DMS79 treated with DMSO at 0.1 percent for 48 hours (cell line): ENCODE results near the gene RFC4.
"Not testable (repeated sequence)": the region's sequence is repeated elsewhere in the genome, so short reads cannot be mapped to it uniquely, and the experiment has no call there.

Experiments
- DNase-seq: peaks from one replicate; lab custom pipeline; 2025; lab: John Stamatoyannopoulos, UW

Gene RFC4

DNA sequence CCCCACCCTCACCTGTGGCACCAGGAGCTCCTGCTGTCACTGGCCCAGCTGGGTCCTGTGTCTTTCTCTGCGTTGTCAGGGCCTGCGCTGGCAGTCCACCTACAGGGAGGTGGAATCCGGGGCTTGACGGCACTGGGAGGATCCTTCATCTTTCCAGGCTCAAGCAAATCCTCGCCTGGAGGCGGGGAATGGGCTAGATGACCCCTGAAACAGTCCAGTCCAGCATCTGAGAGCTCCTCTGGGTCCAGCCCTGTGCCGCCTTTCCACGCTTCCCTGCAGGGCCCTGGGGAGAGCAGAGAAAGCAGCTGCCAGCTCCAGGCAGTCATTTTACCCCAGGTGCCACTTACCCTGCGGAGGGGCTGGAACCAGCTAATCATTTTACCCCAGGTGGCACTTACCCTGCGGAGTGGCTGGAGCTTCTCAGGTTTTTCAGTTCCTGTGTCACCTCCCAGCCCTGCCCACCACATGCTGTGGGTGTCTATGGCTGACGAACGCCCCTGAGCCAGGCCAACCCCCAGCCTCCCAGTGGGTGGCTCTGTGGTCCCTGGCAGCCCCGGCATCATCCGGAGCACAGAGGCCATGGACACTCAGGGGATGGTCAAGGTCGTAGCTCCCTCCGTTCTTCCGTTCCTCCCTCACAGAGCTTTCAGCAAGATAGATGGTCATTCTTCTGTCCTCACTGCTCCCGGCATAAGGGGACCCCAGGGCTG, 18.3 kb upstream of the RFC4 start:
- peak; percentile 22 for DNase-seq

DNA sequence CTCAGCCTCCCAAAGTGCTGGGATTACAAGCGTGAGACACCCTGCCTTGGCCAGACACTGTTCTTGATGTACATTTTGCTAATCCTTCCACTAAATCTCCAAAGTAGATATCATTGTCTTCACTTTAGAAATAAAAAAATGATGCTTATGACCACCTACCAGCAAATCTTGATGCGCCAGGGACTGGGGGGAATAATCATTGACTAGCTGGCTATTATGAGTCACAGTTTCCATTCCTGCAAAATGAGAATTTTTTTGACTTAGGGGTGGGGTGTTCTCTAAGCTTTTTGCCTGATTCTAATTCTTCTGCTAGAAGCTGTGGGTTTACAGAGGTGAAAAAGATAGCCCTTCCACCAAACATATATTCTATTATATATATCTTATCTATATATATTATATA, 17.1 kb upstream of the RFC4 start:
- DNase-seq = no peak

DNA sequence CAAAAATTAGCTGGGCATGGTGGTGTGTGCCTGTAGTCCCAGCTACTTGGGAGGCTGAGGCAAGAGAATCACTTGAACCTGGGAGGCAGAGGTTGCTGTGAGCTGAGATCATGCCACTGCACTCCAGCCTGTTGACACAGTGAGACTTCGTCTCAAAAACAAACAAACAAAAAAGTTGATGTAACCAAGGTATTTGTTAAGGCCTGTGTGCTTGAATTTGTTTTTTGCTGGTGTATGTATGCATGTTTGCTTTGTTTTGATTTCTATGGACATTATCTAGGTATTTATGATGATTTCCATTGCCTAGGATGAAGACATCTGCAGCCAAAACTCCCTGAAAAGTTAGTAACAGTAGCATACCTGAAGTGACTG, 16.1 kb upstream of the RFC4 start:
- DNase-seq = not testable (repeated sequence)

DNA sequence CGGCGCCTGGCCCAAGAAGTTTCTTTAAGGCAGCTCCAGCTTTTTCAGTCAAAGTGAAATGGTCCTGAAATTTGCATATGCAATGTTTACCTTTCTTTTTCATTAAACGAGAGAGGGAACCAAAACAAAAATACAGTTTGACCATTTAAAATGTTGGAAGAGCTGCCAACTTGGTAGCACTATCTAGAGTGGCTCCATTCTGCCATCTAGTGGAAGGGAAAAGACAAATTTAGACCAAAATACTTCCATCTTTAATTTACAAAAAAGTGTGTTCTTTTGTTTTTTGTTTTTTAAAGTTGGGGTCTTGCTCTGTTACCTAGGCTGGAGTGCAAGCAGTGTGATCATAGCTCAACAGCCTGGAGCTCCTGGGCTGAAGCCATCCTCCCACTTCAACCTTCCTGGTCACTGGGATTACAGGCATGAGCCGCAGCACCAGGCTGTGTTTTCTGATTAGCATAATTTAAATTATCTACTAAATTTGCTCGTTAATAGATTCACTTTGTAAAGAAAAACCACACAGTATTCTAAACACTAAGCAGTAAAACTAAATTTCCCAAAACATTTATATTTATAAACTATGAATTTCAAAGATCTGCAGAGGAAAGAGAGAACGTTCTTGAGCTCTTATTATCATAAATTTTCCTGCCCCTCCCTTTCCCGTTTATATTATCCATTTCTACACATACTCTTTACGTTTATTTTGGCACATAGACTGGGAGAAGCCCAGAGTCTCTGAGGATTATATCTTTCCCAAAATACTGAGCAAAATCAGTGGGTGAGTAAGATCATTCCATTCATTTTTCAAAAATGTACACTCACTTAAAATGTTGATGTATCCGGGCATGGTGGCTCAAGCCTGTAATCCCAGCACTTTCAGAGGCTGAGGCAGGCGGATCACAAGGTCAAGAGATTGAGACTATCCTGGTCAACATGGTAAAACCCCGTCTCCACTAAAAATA, 15.4 kb upstream of the RFC4 start:
- peak; percentile 63 for DNase-seq

DNA sequence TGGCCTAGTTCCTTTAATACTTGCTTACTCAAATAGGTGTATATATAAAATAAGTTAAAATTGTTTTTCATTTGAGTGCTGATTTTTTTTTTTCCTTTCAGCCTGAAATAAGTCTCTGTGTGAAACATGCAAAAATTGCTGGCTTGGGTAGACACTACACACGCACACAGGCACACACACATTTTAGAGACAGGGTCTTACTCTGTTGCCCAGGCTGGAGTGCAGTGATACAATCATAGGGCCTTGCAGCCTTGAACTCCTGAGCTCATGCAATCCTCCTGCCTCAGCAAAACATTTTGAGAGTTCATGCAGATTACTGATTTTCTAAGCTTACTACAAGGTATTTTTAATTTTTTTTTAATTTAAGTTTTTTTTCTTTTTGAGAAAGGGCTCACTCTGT, 12.7 kb upstream of the RFC4 start:
- no peak for DNase-seq

DNA sequence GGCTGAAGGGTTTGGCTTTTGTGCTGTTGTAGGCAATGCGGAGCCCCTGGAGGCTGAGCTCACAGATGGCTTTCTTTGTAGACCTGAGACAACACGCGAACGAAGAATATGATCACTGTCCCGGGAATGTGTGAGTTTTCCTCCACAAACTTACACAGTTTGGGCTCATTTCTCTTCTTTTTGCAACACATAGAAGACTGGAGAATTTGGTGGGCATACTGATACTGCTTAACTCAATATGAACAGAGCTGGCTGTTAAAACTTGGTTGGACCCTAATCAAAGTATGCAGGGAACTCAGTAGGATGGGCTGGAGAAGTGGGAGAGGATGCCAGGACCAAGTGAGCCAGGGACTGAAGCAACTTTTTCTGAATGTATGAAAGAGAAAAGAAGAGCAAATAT, 12.2 kb upstream of the RFC4 start:
- no peak for DNase-seq

DNA sequence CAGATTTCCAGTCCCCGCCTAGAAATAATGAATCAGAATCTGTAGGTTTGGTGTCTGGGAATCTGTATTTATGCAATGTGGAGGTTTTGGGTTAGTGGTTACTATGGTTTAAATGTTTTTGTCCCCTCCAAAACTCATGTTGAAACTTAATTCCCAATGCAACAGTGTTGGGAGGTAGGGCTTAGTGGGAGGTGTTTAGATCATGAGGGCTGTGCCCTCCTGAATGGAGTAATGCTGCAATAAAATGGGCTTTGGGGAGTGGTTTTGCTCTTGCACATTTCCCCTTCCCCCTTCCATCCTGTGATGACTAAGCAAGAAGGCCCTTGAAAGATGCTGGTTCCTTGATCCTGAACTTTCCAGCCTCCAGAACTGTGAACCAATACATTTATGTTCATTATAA, 9.2 kb upstream of the RFC4 start:
- no peak for DNase-seq

DNA sequence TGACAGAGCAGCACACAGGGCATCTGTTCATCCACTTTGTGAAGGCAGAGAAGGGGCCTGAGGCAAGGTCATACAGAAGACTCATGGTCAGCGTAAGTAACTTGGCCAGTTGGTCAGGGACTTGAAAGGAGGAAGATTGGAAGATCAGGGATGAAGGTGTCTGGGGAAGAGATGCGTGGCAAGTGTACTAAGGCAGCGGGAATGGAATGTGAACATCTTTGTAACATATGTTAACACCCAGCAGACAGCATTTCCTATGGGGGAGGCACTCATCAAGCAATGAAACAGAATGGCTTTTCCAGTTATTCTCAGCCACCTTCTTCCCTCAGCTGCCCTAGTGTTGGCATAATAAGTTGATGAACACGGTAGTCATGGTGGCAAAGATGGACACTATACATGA, 7.8 kb upstream of the RFC4 start:
- no peak for DNase-seq

DNA sequence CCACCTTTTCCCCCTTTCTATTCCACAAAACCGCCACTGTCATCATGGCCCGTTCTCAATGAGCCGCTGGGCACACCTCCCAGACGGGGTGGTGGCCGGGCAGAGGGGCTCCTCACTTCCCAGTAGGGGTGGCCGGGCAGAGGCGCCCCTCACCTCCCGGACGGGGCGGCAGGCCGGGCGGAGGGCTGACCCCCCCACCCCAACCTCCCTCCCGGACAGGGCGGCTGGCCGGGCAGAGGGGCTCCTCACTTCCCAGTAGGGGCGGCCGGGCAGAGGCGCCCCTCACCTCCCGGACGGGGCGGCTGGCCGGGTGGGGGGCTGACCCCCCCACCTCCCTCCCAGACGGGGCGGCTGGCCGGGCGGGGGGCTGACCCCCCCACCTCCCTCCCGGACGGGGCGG, 5.0 kb upstream of the RFC4 start:
- not testable (repeated sequence) for DNase-seq

DNA sequence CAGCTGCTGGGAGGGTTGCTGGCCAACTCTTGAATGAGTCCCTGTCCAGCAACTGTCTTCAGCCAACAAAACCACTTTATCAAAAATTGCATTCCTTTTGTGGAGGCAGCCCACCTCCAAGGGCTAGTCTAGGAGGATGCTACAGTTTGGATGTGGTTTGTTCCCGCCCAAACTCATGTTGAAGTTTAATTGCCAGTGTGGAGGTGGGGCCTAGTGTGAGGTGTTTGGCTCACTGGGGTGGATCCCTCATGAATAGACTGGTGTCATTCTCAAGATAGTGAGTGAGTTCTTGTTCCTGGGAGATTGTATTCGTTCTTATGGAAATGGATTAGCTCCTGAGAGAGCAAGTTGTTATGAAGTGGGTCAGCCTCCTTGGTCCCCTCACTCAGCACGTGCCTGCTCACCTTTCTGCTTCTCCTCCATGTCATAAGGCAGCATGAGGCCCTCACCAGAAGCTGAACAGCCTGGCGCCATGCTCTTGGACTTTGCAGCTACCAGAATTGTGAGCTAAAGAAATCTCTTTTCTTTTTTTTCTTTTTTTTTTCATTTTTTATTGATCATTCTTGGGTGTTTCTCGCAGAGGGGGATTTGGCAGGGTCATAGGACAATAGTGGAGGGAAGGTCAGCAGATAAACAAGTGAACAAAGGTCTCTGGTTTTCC, 4.2 kb upstream of the RFC4 start:
- DNase-seq = no peak

DNA sequence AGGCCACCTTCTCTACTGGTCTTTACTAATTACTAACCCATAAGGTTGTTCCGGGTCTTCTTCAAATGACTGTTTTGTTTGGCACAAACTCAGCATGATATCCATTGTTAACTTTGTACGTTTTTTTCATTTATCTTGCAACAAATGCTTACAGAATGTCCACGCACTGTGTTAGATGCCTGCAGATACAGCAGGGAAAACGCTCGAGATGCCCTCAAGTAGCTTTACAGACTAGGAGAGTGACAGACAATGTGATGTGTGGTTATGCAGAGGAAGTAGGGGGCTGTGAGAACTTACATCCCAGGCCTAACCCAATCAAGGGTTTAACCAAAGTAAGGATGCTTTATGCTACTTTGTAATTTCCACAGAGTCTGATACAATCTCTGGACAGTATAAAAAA, 949 bp upstream of the RFC4 start:
- no peak for DNase-seq

DNA sequence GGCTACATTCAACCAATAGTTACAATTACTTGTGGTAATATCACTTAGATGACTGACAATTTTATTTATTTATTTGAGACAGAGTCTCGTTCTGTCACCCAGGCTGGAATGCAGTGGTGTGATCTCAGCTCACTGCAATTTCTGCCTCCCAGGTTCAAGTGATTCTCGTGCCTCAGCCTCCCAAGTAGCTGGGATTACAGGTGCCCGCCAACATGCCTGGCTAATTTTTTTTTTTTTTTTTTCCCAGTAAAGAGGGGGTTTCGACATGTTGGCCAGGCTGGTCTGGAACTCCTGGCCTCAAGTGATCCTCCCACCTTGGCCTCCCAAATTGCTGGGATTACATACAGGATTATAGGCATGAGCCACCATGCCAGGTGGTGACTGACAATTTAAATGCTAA, 2.8 kb downstream of the RFC4 start:
- not testable (repeated sequence) for DNase-seq

DNA sequence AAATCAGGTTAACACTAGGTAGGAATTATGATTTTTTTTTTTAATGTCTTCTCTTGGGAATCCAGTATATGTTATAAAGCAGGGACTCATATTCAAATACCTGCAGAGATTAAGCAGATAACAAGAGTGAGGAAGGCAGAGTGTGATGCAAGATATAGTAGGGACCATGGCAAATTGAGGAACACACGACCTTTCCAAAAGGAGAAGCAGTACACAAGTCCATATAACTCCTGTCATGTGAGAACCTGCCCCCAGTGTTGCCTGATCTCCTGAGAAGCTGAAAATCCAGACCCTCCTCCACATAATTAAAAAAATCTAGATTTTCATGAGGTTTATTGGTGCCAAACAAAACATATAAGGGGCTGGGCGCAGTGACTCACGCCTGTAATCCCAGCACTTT, 3.6 kb downstream of the RFC4 start:
- no peak for DNase-seq

DNA sequence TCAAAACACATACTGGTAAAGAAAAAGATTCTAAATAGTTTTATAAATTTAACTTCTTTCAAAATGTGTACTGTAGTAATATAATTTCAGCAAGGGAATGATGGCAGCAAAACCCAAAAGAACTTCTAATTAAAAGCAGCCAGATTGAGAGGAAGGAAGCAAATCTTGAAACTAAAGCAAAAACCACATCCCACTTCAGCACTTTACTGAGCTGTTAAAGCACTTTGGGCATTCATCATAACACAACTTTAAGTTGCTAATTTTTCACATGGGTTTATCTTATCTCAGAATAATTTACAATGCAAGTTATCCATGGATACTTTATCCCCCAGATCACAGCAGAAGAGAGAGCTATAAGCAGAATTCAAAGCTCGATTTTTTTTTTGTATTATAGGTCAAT, 6.0 kb downstream of the RFC4 start:
- DNase-seq = no peak

DNA sequence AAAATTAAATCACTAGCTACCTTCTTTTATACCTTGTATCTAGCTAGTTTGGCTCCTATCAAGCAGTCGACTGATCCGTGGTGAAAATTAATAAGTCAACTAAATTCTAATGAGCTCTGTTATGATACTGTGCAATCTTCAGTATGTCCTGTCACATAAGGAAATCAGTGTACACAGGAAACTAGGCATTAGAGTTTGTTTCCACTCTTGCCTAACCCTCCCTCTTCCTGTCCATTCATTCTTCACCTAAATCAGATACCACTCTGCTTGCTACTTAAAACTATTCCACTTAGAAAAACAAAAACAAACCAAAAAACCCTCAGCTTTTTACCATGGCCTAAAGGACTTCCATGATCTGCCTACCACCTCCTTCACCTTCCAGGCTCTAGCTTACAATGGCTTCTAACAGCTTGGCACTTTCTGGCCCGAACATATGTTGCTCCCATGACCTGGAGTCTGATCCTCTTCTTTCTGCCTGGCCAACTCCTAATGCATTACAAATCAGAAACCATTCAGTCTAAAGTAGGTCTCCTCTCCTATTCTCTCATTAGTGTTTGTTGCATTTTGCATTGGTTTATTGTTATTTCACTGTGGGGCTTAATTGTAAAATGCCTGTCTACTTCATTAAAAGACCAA, 7.9 kb downstream of the RFC4 start:
- no peak for DNase-seq

DNA sequence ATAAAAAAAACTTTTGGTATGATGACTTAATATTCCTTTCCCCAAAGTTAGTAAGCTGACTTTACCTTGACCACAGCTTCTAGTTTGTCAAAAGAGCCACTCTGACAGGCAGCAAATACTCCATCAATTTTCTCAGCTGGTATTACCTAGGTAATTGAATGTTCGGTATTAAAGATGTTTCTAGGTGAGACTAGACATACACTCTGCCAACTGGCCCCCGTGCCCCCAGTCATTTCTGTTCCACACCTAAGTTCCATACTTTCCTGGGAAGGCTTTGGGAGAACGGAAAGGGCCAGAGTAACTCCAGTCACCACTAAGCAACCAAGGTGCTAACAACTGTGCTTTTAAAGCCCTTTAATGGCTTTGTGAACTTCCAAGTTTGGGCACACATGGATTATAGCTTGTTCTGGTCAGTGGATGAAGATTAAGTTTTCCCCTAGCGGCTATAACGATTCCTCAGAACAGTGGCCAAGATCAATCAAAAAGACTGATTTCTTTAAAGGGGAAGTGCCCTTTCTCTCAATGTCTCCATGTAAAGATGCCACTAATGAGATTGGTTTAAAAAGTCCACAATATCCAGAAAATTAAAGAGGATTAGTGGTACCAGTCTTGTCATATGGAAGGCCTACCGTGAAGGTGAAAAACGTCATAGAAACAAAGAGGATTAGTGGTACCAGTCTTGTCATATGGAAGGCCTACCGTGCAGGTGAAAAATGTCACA, 15.9 kb downstream of the RFC4 start:
- no peak for DNase-seq

DNA sequence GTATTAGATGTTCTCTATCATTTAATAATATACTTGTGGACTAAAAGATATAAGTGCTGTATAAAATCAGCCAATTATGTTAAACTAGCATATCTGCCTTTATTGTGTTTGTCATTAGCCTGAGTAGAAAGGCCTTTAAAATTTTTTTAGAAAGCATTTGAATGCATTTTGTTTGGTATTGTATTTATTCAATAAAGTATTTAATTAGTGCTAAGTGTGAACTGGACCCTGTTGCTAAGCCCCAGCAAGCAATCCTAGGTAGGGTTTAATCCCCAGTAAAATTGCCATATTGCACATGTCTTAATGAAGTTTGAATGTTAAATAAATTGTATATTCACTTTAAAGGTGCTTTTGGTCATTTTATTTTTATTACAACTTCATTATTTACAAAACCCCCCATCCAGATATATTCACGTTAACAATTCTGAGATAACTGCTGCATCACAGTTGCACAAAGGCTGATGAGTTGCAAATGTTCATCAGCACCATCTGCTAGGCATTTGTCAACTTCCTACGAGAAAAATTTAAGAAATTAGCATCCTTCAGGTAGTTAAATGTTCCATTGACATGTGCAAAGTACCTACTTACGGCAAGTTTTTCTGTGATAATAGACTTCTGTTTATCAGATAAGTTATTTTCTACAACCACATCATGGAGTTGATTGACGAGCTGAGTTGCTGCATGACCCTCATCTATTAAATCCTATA, 16.6 kb downstream of the RFC4 start:
- DNase-seq = no peak

DNA sequence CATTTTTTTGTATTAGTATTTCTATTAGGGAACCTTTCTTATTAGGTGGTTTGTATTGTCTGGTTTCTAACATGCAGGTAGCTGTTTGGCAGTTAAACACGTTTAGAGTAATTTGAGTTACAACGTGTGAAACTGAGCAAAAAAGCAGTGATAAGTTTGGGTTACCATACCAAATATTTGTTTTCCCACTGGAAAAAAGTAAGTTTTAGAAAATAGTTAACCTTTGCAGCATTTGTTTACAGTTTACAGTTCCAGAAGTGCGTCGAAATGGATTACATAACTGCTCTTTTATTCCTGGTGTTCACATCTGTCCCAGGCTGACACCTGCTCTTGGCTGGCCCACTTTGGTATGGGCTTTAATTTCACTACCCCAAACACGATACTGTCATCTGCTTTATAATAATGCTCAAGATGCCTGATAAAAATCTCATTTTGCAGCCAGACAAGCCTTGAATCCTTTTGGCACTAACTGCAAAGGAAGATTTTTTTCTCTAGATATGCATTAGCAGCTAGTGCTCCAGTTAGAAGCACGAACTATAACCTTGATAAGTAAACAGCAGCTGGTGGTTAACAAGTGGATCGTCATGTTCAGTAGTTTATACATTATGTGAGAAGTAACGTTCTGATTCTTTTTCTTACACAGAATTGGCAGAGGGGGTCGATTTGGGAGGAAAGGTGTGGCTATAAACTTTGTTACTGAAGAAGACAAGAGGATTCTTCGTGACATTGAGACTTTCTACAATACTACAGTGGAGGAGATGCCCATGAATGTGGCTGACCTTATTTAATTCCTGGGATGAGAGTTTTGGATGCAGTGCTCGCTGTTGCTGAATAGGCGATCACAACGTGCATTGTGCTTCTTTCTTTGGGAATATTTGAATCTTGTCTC, 17.6 kb downstream of the RFC4 start:
- no peak for DNase-seq

DNA sequence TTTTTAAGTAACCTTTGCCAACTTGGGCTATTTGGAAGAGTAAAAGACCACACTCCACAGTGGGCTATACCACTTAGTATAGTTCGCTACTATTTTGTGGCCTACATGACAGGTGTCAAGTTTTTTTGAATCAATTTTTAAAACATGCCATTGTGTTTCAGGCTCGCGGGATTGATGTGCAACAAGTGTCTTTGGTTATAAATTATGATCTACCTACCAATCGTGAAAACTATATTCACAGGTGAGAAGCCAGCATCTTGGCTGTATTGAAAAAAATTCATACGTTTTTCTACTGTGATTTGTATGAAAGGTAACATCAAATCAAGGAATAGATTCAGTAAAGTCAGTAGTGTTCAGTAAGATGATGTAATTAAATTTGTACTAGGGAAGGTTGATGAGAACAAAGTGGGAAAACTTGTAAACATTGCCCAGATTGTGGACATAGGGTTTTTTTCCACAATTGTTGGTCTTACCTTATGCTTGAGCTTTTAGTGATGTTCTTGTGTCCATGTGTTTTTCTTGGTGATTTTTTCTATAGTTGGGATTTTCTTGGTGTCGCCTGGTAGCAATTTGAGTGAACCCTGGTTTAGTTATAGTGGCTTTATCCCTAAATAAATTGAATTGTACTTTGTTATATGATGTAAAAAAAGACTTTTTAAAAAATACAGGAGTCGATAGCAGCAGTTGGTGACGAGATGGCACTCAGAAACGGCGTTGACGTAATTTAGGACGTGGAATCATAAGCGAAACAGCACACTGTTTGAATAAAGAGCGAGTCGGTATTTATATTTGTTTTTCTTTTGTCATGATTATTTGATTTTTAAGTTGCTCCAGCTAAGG, 18.4 kb downstream of the RFC4 start:
- no peak for DNase-seq
